H4 (cell line): Measurements from ENCODE around the gene SHD. TPM values are rescaled to one million over a fixed set of nuclear protein-coding genes. Genes with fewer than 3 reads are reported as not detected.
"Not testable (repeated sequence)": the region's sequence is repeated elsewhere in the genome, so short reads cannot be mapped to it uniquely, and the experiment has no call there.

Experiments
- DNase-seq: peaks from one replicate; pipeline ENCODE4 v3.0.0-alpha.2; 2015; ENCODE audit warnings: low spot score
- total RNA-seq: library from RNA; depleted of rRNA; stranded (reverse); fragments of >200 nt; shearing (Covaris generic); gene quantifications from 2 replicates; pipeline ENCODE4 v1.2.3, GENCODE V29; 2014; rRNA removed

Gene SHD
- total RNA-seq, 1 experiment from 2014 or later: not detected

- DNase-seq: no peak
These were observed 48.3 kb downstream of the SHD start for GRCh38 chr19:4327252-4327876.

GRCh38 chr19:4327877-4328242 is 48.8 kb downstream of the SHD start:
- DNase-seq: no peak

- DNase-seq: no peak
These were observed 49.4 kb downstream of the SHD start for GRCh38 chr19:4328243-4328990.

- not testable (repeated sequence) for DNase-seq
These were observed 50.1 kb downstream of the SHD start for GRCh38 chr19:4328991-4329681.

- DNase-seq: no peak
These were observed 50.8 kb downstream of the SHD start for GRCh38 chr19:4329858-4330257.

- DNase-seq: no peak
These were observed 56.0 kb downstream of the SHD start for GRCh38 chr19:4334929-4335570.

GRCh38 chr19:4337906-4338440 is 58.9 kb downstream of the SHD start:
- DNase-seq: no peak

GRCh38 chr19:4338441-4339355 is 59.6 kb downstream of the SHD start, which contains the start of gene STAP2:
STAP2 (minus strand) TSS chr19:4338827; CDS start chr19:4338753, 74 bp downstream.
- DNase-seq: no peak

Other genes with a start within 250 kb of the SHD start
- 2.5 and 5.0 TPM in 2 replicates for gene ZBTB7A, start 212.4 kb upstream of the SHD start, total RNA-seq
- gene MAP2K2, start 155.1 kb upstream of the SHD start, total RNA-seq: 79.8 and 84.3 TPM in 2 replicates
- not detected in 2 replicates for gene CREB3L3, start 125.6 kb upstream of the SHD start, total RNA-seq
- gene SIRT6, start 96.7 kb upstream of the SHD start, total RNA-seq: 7.6 and 14.3 TPM in 2 replicates
- gene ANKRD24, start 96.6 kb upstream of the SHD start, total RNA-seq: 0.12 TPM in 1 of 2 replicates, not detected in the other
- gene EBI3, start 49.7 kb upstream of the SHD start, total RNA-seq: 0.33 and 1.2 TPM in 2 replicates
- gene YJU2, start 32.2 kb upstream of the SHD start, total RNA-seq: 20.9 and 28.9 TPM in 2 replicates
- gene TMIGD2, start 23.1 kb downstream of the SHD start, total RNA-seq: not detected in 2 replicates
- 19.0 and 26.7 TPM in 2 replicates for gene FSD1, start 25.3 kb downstream of the SHD start, total RNA-seq
- gene STAP2, start 59.6 kb downstream of the SHD start, total RNA-seq: 0.19 and 0.78 TPM in 2 replicates
- 1.7 and 2.9 TPM in 2 replicates for gene MPND, start 64.3 kb downstream of the SHD start, total RNA-seq
- gene SH3GL1, start 121.3 kb downstream of the SHD start, total RNA-seq: 34.1 TPM in 2 replicates
- gene CHAF1A, start 123.4 kb downstream of the SHD start, total RNA-seq: 18.6 and 19.0 TPM in 2 replicates
- gene UBXN6, start 178.5 kb downstream of the SHD start, total RNA-seq: 90.1 and 114 TPM in 2 replicates
- gene HDGFL2, start 193.0 kb downstream of the SHD start, total RNA-seq: 22.0 and 34.2 TPM in 2 replicates
- 0.75 and 1.4 TPM in 2 replicates for gene PLIN4, start 239.2 kb downstream of the SHD start, total RNA-seq